HCT116 (cell line): ENCODE measurements around the gene MYBPC2. TPM values are rescaled to one million over a fixed set of nuclear protein-coding genes. Genes with fewer than 3 reads are reported as not detected.
A peak's percentile ranks its signal among the peaks of the same experiment; 100 is the strongest.

ENCODE experiments used
- ATAC-seq: fragments of 200-7000 bp; cut with Tn5 transposase; 2 replicates; pipeline ENCODE4 v1.9.1; 2020; ENCODE audit warnings: mild to moderate bottlenecking, moderate library complexity
- BruUV-seq: library from RNA; stranded (reverse); fragments of 400-500 nt; replicated peaks from 2 replicates; lab custom pipeline; 2021; lab: Mats Ljungman, UMichigan
- CTCF ChIA-PET: fragments of 300-600 bp; sonication (Branson Sonifier 250); formaldehyde crosslinking; loops from one replicate; lab custom pipeline; 2021; ENCODE audit warnings: antibody characterized with exemption; lab: Charles Lee
- POLR2A ChIA-PET: fragments of 300-600, 350-600 bp; sonication (Branson Sonifier 250); formaldehyde crosslinking; loops from one replicate; lab custom pipeline; 2021; ENCODE audit warnings: antibody characterized with exemption; lab: Charles Lee
- RAD21 ChIA-PET, 2 experiments: fragments of 300-600 bp; sonication (Branson Sonifier 250); formaldehyde crosslinking; loops; one replicate each; lab custom pipeline; 2023; ENCODE audit warnings: low total read pairs in 2 of 2; ENCODE audit not compliant: uncharacterized antibody in 2 of 2, unreplicated experiment in 2 of 2, low non-redundant PET in 1 of 2; lab: Charles Lee
- DNase-seq: peaks from one replicate; pipeline ENCODE4 v3.0.0-alpha.2; 2010; ENCODE audit warnings: low read depth, low spot score
- H2AFZ ChIP-seq: fragments of 200-600 bp; shearing (Covaris generic), sonication (generic); 2 replicates; pipeline ENCODE4 v1.6.1; 2017; ENCODE audit warnings: low read depth, mixed run types, mixed read lengths, antibody characterized with exemption, low read length; ENCODE audit not compliant: poor library complexity, severe bottlenecking
- H3K27ac ChIP-seq: 2 replicates; pipeline ENCODE4 v1.5.1; 2012; ENCODE audit warnings: low read depth, low read length
- H3K27me3 ChIP-seq: fragments of 200-600 bp; sonication (generic); 2 replicates; pipeline ENCODE4 v1.6.1; 2016; ENCODE audit warnings: mixed run types, low read length, mixed read lengths; ENCODE audit not compliant: insufficient read depth
- H3K36me3 ChIP-seq, 2 experiments: fragments of 200-500 bp in 1 of 2; fragments of 200-600 bp in 1 of 2; sonication (Bioruptor generic) in 1 of 2; sonication (generic) in 1 of 2; 2 replicates each; pipeline versions ENCODE4 v1.5.1 to v1.6.1; 2014 to 2016; ENCODE audit warnings: low read length in 2 of 2, inconsistent platforms in 1 of 2, mixed read lengths in 1 of 2, mixed run types in 1 of 2; ENCODE audit not compliant: insufficient read depth in 2 of 2, control insufficient read depth in 1 of 2
- H3K4me1 ChIP-seq, 2 experiments: fragments of 200-600 bp in 1 of 2; sonication (generic) in 1 of 2; 2 replicates each; pipeline versions ENCODE4 v1.5.1 to v1.6.1; 2012 to 2017; ENCODE audit warnings: low read length in 2 of 2, inconsistent platforms in 1 of 2, mild to moderate bottlenecking in 1 of 2, mixed read lengths in 1 of 2, mixed run types in 1 of 2, moderate library complexity in 1 of 2; ENCODE audit not compliant: insufficient read depth in 2 of 2, control insufficient read depth in 1 of 2
- H3K4me2 ChIP-seq: fragments of 200-600 bp; sonication (generic); 2 replicates; pipeline ENCODE4 v1.6.1; 2017; ENCODE audit warnings: mixed run types, low read length, mixed read lengths
- H3K4me3 ChIP-seq, 2 experiments: fragments of 200-600 bp in 1 of 2; sonication (generic) in 1 of 2; replicated peaks in 1 of 2; 2 replicates each; pipeline ENCODE4 v1.5.1; 2011 to 2016; ENCODE audit warnings: low read length in 2 of 2, control low read depth in 1 of 2, low read depth in 1 of 2, mild to moderate bottlenecking in 1 of 2, mixed read lengths in 1 of 2, mixed run types in 1 of 2
- H3K79me2 ChIP-seq: fragments of 200-600 bp; sonication (generic); 2 replicates; pipeline ENCODE4 v1.6.1; 2017; ENCODE audit warnings: mild to moderate bottlenecking, mixed run types, low read length, moderate library complexity, mixed read lengths; ENCODE audit not compliant: insufficient read depth
- H3K9ac ChIP-seq: fragments of 200-600 bp; sonication (generic); 2 replicates; pipeline ENCODE4 v1.6.1; 2016; ENCODE audit warnings: low read length, mixed read lengths
- H3K9me2 ChIP-seq: fragments of 200-600 bp; sonication (generic), shearing (Covaris generic); 2 replicates; pipeline ENCODE4 v1.6.1; 2017; ENCODE audit warnings: mixed run types, mild to moderate bottlenecking, moderate library complexity; ENCODE audit not compliant: insufficient read depth
- H3K9me3 ChIP-seq, 2 experiments: fragments of 200-500 bp in 1 of 2; fragments of 200-600 bp in 1 of 2; sonication (Bioruptor generic) in 1 of 2; sonication (generic) in 1 of 2; 2 replicates each; pipeline ENCODE4 v1.6.1; 2014 to 2017; ENCODE audit warnings: low read length in 2 of 2, mixed read lengths in 2 of 2, inconsistent platforms in 1 of 2, low read depth in 1 of 2, mild to moderate bottlenecking in 1 of 2, mixed run types in 1 of 2, moderate library complexity in 1 of 2; ENCODE audit not compliant: control insufficient read depth in 1 of 2, insufficient read depth in 1 of 2
- H4K20me1 ChIP-seq: fragments of 200-600 bp; sonication (generic), shearing (Covaris generic); 2 replicates; pipeline ENCODE4 v1.6.1; 2017; ENCODE audit warnings: mixed run types, mild to moderate bottlenecking, moderate library complexity; ENCODE audit not compliant: insufficient read depth
- ATF3 ChIP-seq: IDR thresholded peaks from 2 replicates; pipeline ENCODE4 v1.6.1; 2012
- CBX3 ChIP-seq: IDR thresholded peaks from 2 replicates; pipeline ENCODE4 v1.6.1; 2012; ENCODE audit warnings: low read depth
- CEBPB ChIP-seq: IDR thresholded peaks from 2 replicates; pipeline ENCODE4 v1.6.1; 2012; ENCODE audit warnings: low read depth
- EZH2 ChIP-seq: fragments of 200-600 bp; sonication (generic); IDR thresholded peaks from 2 replicates; pipeline ENCODE4 v1.6.1; 2017; ENCODE audit warnings: antibody characterized with exemption, mixed run types
- FOSL1 ChIP-seq: IDR thresholded peaks from 2 replicates; pipeline ENCODE4 v1.6.1; 2012; ENCODE audit warnings: low read depth
- JUND ChIP-seq: IDR thresholded peaks from 2 replicates; pipeline ENCODE4 v1.6.1; 2012
- MAX ChIP-seq: IDR thresholded peaks from 2 replicates; pipeline ENCODE4 v1.6.1; 2012
- POLR2A ChIP-seq: IDR thresholded peaks from 2 replicates; pipeline ENCODE4 v1.7.0; 2011; ENCODE audit warnings: borderline replicate concordance; ENCODE audit not compliant: insufficient read depth, insufficient read length; ENCODE audit errors: extremely low read depth
- POLR2AphosphoS5 ChIP-seq: IDR thresholded peaks from 2 replicates; pipeline ENCODE4 v1.6.1; 2011; ENCODE audit warnings: mild to moderate bottlenecking, low read depth, low read length, moderate library complexity
- RAD21 ChIP-seq: IDR thresholded peaks from 2 replicates; pipeline ENCODE4 v1.6.1; 2012; ENCODE audit warnings: low read depth, mild to moderate bottlenecking
- SRF ChIP-seq: IDR thresholded peaks from 2 replicates; pipeline ENCODE4 v1.6.1; 2012; ENCODE audit warnings: low read depth
- TCF7L2 ChIP-seq: IDR thresholded peaks from 2 replicates; pipeline ENCODE4 v1.7.0; 2011; ENCODE audit warnings: borderline replicate concordance, inconsistent platforms; ENCODE audit not compliant: insufficient read depth, insufficient read length; ENCODE audit errors: extremely low read depth
- YY1 ChIP-seq: IDR thresholded peaks from 2 replicates; pipeline ENCODE4 v1.6.1; 2011; ENCODE audit warnings: low read length, low read depth, moderate library complexity, mild to moderate bottlenecking; ENCODE audit not compliant: insufficient replicate concordance; ENCODE audit errors: extremely low read depth
- ZBTB33 ChIP-seq: IDR thresholded peaks from 2 replicates; pipeline ENCODE4 v1.6.1; 2011; ENCODE audit warnings: mild to moderate bottlenecking, low read length, moderate library complexity; ENCODE audit not compliant: insufficient replicate concordance; ENCODE audit errors: extremely low read depth
- ZFX ChIP-seq: fragments of 450-650 bp; IDR thresholded peaks from 2 replicates; pipeline ENCODE4 v1.6.1; 2017
- intact Hi-C: fragments of 100-400 bp; cut with micrococcal nuclease; formaldehyde crosslinking; loops from 2 replicates; pipeline ENCODE4 v1.10.0; 2022
- total RNA-seq: library from RNA; stranded (reverse); gene quantifications from one replicate; pipeline ENCODE4 v1.2.1, GENCODE V29; 2021; ENCODE audit not compliant: unreplicated experiment
- TF ChIP-seq, protein P1 (sequence below): IDR thresholded peaks from 2 replicates; pipeline ENCODE4 v1.6.1; 2012; ENCODE audit warnings: low read depth
- TF ChIP-seq, protein P2 (sequence below), 3 experiments: fragments of 200-600 bp in 1 of 3; sonication (generic) in 1 of 3; IDR thresholded peaks in 2 of 3; conservative IDR thresholded peaks in 1 of 3; 2 replicates each; pipeline ENCODE4 v1.5.1; 2012 to 2017; ENCODE audit warnings: low read depth in 2 of 3, low read length in 2 of 3, antibody characterized with exemption in 1 of 3, borderline replicate concordance in 1 of 3, control low read depth in 1 of 3, mild to moderate bottlenecking in 1 of 3, mixed read lengths in 1 of 3, mixed run types in 1 of 3, moderate library complexity in 1 of 3; ENCODE audit not compliant: insufficient read depth in 1 of 3

MYBPC2 gene
- total RNA-seq, 1 experiment from 2014 or later = not detected

- intact Hi-C loops = no loop called here
- ChIA-PET POLR2A (interaction anchor here (1.2 kb wide), 1 partner anchor 109 kb away, joined by 3 read pairs; no protein-coding TSS in a partner anchor), CTCF (interaction anchor here (1.8 to 2.3 kb wide), 3 partner anchors 12 to 121 kb away, joined by 6 to 13 read pairs (median 10); no protein-coding TSS in a partner anchor), RAD21 (no interaction called here)
- Histone ChIP-seq H3K4me1 (peaks cover 9 to 21% of the 10 kb centered on the region in 2 experiments; a peak in 3 of 4 replicates), H3K9me2 (no peaks in the 10 kb centered on the region), H3K79me2 (peaks cover 38% of the 10 kb centered on the region), H3K27ac (no peak overlapping the region), H3K36me3 (peaks cover 12 to 29% of the 10 kb centered on the region in 2 experiments; a peak in 3 of 4 replicates), H3K27me3 (no peaks in the 10 kb centered on the region), H4K20me1 (no peaks in the 10 kb centered on the region), H2AFZ (no peak overlapping the region), H3K9me3 (no peaks in the 10 kb centered on the region), H3K9ac (peak overlapping the region; percentile 92; the same call in 1 of the 2 replicates), H3K4me3 (peak overlapping the region; percentile 92 to 100), H3K4me2 (peak overlapping the region; percentile 97)
- TF ChIP-seq CEBPB = no peak
- no peak for TF ChIP-seq YY1
- TF ChIP-seq ZFX = no peak
- no peak for TF ChIP-seq MAX
- no peak for TF ChIP-seq CBX3
- TF ChIP-seq JUND = no peak
- TF ChIP-seq, protein P1, sequence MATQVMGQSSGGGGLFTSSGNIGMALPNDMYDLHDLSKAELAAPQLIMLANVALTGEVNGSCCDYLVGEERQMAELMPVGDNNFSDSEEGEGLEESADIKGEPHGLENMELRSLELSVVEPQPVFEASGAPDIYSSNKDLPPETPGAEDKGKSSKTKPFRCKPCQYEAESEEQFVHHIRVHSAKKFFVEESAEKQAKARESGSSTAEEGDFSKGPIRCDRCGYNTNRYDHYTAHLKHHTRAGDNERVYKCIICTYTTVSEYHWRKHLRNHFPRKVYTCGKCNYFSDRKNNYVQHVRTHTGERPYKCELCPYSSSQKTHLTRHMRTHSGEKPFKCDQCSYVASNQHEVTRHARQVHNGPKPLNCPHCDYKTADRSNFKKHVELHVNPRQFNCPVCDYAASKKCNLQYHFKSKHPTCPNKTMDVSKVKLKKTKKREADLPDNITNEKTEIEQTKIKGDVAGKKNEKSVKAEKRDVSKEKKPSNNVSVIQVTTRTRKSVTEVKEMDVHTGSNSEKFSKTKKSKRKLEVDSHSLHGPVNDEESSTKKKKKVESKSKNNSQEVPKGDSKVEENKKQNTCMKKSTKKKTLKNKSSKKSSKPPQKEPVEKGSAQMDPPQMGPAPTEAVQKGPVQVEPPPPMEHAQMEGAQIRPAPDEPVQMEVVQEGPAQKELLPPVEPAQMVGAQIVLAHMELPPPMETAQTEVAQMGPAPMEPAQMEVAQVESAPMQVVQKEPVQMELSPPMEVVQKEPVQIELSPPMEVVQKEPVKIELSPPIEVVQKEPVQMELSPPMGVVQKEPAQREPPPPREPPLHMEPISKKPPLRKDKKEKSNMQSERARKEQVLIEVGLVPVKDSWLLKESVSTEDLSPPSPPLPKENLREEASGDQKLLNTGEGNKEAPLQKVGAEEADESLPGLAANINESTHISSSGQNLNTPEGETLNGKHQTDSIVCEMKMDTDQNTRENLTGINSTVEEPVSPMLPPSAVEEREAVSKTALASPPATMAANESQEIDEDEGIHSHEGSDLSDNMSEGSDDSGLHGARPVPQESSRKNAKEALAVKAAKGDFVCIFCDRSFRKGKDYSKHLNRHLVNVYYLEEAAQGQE = no peak
- TF ChIP-seq ATF3 = no peak
- no peak for TF ChIP-seq FOSL1
- TF ChIP-seq SRF = no peak
- no peak for TF ChIP-seq POLR2A
- no peak for TF ChIP-seq POLR2AphosphoS5
- TF ChIP-seq RAD21 = no peak
- TF ChIP-seq, protein P2, sequence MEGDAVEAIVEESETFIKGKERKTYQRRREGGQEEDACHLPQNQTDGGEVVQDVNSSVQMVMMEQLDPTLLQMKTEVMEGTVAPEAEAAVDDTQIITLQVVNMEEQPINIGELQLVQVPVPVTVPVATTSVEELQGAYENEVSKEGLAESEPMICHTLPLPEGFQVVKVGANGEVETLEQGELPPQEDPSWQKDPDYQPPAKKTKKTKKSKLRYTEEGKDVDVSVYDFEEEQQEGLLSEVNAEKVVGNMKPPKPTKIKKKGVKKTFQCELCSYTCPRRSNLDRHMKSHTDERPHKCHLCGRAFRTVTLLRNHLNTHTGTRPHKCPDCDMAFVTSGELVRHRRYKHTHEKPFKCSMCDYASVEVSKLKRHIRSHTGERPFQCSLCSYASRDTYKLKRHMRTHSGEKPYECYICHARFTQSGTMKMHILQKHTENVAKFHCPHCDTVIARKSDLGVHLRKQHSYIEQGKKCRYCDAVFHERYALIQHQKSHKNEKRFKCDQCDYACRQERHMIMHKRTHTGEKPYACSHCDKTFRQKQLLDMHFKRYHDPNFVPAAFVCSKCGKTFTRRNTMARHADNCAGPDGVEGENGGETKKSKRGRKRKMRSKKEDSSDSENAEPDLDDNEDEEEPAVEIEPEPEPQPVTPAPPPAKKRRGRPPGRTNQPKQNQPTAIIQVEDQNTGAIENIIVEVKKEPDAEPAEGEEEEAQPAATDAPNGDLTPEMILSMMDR (IDR thresholded peaks at IDR 0.05 in 2 of 3, conservative IDR thresholded peaks at IDR 0.05 in 1 of 3; ENCODE audit: borderline replicate concordance in 1 of 3, insufficient read depth in 1 of 3, low read depth in 2 of 3, low read length in 2 of 3) = no peak
- no peak for TF ChIP-seq EZH2
- TF ChIP-seq TCF7L2 = no peak
- no peak for TF ChIP-seq ZBTB33
- no TSS peak for BruUV-seq
- ATAC-seq (no peak), DNase-seq (no peak)
These were observed 45.2 kb downstream of the MYBPC2 start for GRCh38 chr19:50477751-50478515.
